HG03064 (cell line): ENCODE data around the gene TBC1D22A.

ENCODE experiments used
- ATAC-seq: cut with Tn5 transposase; IDR thresholded peaks from one replicate; pipeline ENCODE4 v1.9.1; 2021; ENCODE audit warnings: low read depth; ENCODE audit not compliant: unreplicated experiment

TBC1D22A gene

GRCh38 chr22:46852771-46853170 is 90.3 kb downstream of the TBC1D22A start:
- ATAC-seq, result no peak

- ATAC-seq, result no peak
Measured at GRCh38 chr22:46853191-46853590, 90.7 kb downstream of the TBC1D22A start.

- no peak for ATAC-seq
Measured at GRCh38 chr22:46854125-46854870, 91.8 kb downstream of the TBC1D22A start.

- no peak for ATAC-seq
Measured at GRCh38 chr22:46855681-46856080, 93.2 kb downstream of the TBC1D22A start.

GRCh38 chr22:46856661-46857060 is 94.2 kb downstream of the TBC1D22A start:
- no peak for ATAC-seq

- no peak for ATAC-seq
Measured at GRCh38 chr22:46857142-46857884, 94.9 kb downstream of the TBC1D22A start.

GRCh38 chr22:46857885-46858143 is 95.4 kb downstream of the TBC1D22A start:
- no peak for ATAC-seq

GRCh38 chr22:46858181-46858771 is 95.8 kb downstream of the TBC1D22A start:
- ATAC-seq, result no peak

GRCh38 chr22:46860562-46860961 is 98.1 kb downstream of the TBC1D22A start:
- no peak for ATAC-seq

- ATAC-seq, result no peak
Measured at GRCh38 chr22:46861468-46862367, 99.3 kb downstream of the TBC1D22A start.

GRCh38 chr22:46862418-46863324 is 100.2 kb downstream of the TBC1D22A start:
- ATAC-seq, result no peak

- no peak for ATAC-seq
Measured at GRCh38 chr22:46863794-46864193, 101.3 kb downstream of the TBC1D22A start.

- ATAC-seq, result no peak
Measured at GRCh38 chr22:46864314-46865051, 102.0 kb downstream of the TBC1D22A start.

- ATAC-seq, result no peak
Measured at GRCh38 chr22:46865052-46865434, 102.6 kb downstream of the TBC1D22A start.

- ATAC-seq, result no peak
Measured at GRCh38 chr22:46865642-46866041, 103.2 kb downstream of the TBC1D22A start.

- no peak for ATAC-seq
Measured at GRCh38 chr22:46866591-46866990, 104.1 kb downstream of the TBC1D22A start.

- no peak for ATAC-seq
Measured at GRCh38 chr22:46867106-46867505, 104.7 kb downstream of the TBC1D22A start.

GRCh38 chr22:46869329-46869728 is 106.9 kb downstream of the TBC1D22A start:
- ATAC-seq, result no peak

GRCh38 chr22:46869831-46870441 is 107.5 kb downstream of the TBC1D22A start:
- no peak for ATAC-seq
